HCT116 (cell line): ENCODE measurements around the gene DENND2A. TPM values are rescaled to one million over a fixed set of nuclear protein-coding genes. Genes with fewer than 3 reads are reported as not detected.

Experiments used
- ATAC-seq: fragments of 200-7000 bp; cut with Tn5 transposase; 2 replicates; pipeline ENCODE4 v1.9.1; 2020; ENCODE audit warnings: mild to moderate bottlenecking, moderate library complexity
- BruUV-seq: library from RNA; stranded (reverse); fragments of 400-500 nt; replicated peaks from 2 replicates; lab custom pipeline; 2021; lab: Mats Ljungman, UMichigan
- CTCF ChIA-PET: fragments of 300-600 bp; sonication (Branson Sonifier 250); formaldehyde crosslinking; loops from one replicate; lab custom pipeline; 2021; ENCODE audit warnings: antibody characterized with exemption; lab: Charles Lee
- POLR2A ChIA-PET: fragments of 300-600, 350-600 bp; sonication (Branson Sonifier 250); formaldehyde crosslinking; loops from one replicate; lab custom pipeline; 2021; ENCODE audit warnings: antibody characterized with exemption; lab: Charles Lee
- RAD21 ChIA-PET, 2 experiments: fragments of 300-600 bp; sonication (Branson Sonifier 250); formaldehyde crosslinking; loops; one replicate each; lab custom pipeline; 2023; ENCODE audit warnings: low total read pairs in 2 of 2; ENCODE audit not compliant: uncharacterized antibody in 2 of 2, unreplicated experiment in 2 of 2, low non-redundant PET in 1 of 2; lab: Charles Lee
- DNase-seq: peaks from one replicate; pipeline ENCODE4 v3.0.0-alpha.2; 2010; ENCODE audit warnings: low read depth, low spot score
- H2AFZ ChIP-seq: fragments of 200-600 bp; shearing (Covaris generic), sonication (generic); 2 replicates; pipeline ENCODE4 v1.6.1; 2017; ENCODE audit warnings: low read depth, mixed run types, mixed read lengths, antibody characterized with exemption, low read length; ENCODE audit not compliant: poor library complexity, severe bottlenecking
- H3K27ac ChIP-seq: 2 replicates; pipeline ENCODE4 v1.5.1; 2012; ENCODE audit warnings: low read depth, low read length
- H3K27me3 ChIP-seq: fragments of 200-600 bp; sonication (generic); 2 replicates; pipeline ENCODE4 v1.6.1; 2016; ENCODE audit warnings: mixed run types, low read length, mixed read lengths; ENCODE audit not compliant: insufficient read depth
- H3K36me3 ChIP-seq, 2 experiments: fragments of 200-500 bp in 1 of 2; fragments of 200-600 bp in 1 of 2; sonication (Bioruptor generic) in 1 of 2; sonication (generic) in 1 of 2; 2 replicates each; pipeline versions ENCODE4 v1.5.1 to v1.6.1; 2014 to 2016; ENCODE audit warnings: low read length in 2 of 2, inconsistent platforms in 1 of 2, mixed read lengths in 1 of 2, mixed run types in 1 of 2; ENCODE audit not compliant: insufficient read depth in 2 of 2, control insufficient read depth in 1 of 2
- H3K4me1 ChIP-seq, 2 experiments: fragments of 200-600 bp in 1 of 2; sonication (generic) in 1 of 2; 2 replicates each; pipeline versions ENCODE4 v1.5.1 to v1.6.1; 2012 to 2017; ENCODE audit warnings: low read length in 2 of 2, inconsistent platforms in 1 of 2, mild to moderate bottlenecking in 1 of 2, mixed read lengths in 1 of 2, mixed run types in 1 of 2, moderate library complexity in 1 of 2; ENCODE audit not compliant: insufficient read depth in 2 of 2, control insufficient read depth in 1 of 2
- H3K4me2 ChIP-seq: fragments of 200-600 bp; sonication (generic); 2 replicates; pipeline ENCODE4 v1.6.1; 2017; ENCODE audit warnings: mixed run types, low read length, mixed read lengths
- H3K4me3 ChIP-seq, 2 experiments: fragments of 200-600 bp in 1 of 2; sonication (generic) in 1 of 2; replicated peaks in 1 of 2; 2 replicates each; pipeline ENCODE4 v1.5.1; 2011 to 2016; ENCODE audit warnings: low read length in 2 of 2, control low read depth in 1 of 2, low read depth in 1 of 2, mild to moderate bottlenecking in 1 of 2, mixed read lengths in 1 of 2, mixed run types in 1 of 2
- H3K79me2 ChIP-seq: fragments of 200-600 bp; sonication (generic); 2 replicates; pipeline ENCODE4 v1.6.1; 2017; ENCODE audit warnings: mild to moderate bottlenecking, mixed run types, low read length, moderate library complexity, mixed read lengths; ENCODE audit not compliant: insufficient read depth
- H3K9ac ChIP-seq: fragments of 200-600 bp; sonication (generic); 2 replicates; pipeline ENCODE4 v1.6.1; 2016; ENCODE audit warnings: low read length, mixed read lengths
- H3K9me2 ChIP-seq: fragments of 200-600 bp; sonication (generic), shearing (Covaris generic); 2 replicates; pipeline ENCODE4 v1.6.1; 2017; ENCODE audit warnings: mixed run types, mild to moderate bottlenecking, moderate library complexity; ENCODE audit not compliant: insufficient read depth
- H3K9me3 ChIP-seq, 2 experiments: fragments of 200-500 bp in 1 of 2; fragments of 200-600 bp in 1 of 2; sonication (Bioruptor generic) in 1 of 2; sonication (generic) in 1 of 2; 2 replicates each; pipeline ENCODE4 v1.6.1; 2014 to 2017; ENCODE audit warnings: low read length in 2 of 2, mixed read lengths in 2 of 2, inconsistent platforms in 1 of 2, low read depth in 1 of 2, mild to moderate bottlenecking in 1 of 2, mixed run types in 1 of 2, moderate library complexity in 1 of 2; ENCODE audit not compliant: control insufficient read depth in 1 of 2, insufficient read depth in 1 of 2
- H4K20me1 ChIP-seq: fragments of 200-600 bp; sonication (generic), shearing (Covaris generic); 2 replicates; pipeline ENCODE4 v1.6.1; 2017; ENCODE audit warnings: mixed run types, mild to moderate bottlenecking, moderate library complexity; ENCODE audit not compliant: insufficient read depth
- CTCF ChIP-seq, 3 experiments: fragments of 200-600 bp in 1 of 3; sonication (generic) in 1 of 3; IDR thresholded peaks in 2 of 3; conservative IDR thresholded peaks in 1 of 3; 2 replicates each; pipeline ENCODE4 v1.5.1; 2012 to 2017; ENCODE audit warnings: low read depth in 2 of 3, low read length in 2 of 3, antibody characterized with exemption in 1 of 3, borderline replicate concordance in 1 of 3, control low read depth in 1 of 3, mild to moderate bottlenecking in 1 of 3, mixed read lengths in 1 of 3, mixed run types in 1 of 3, moderate library complexity in 1 of 3; ENCODE audit not compliant: insufficient read depth in 1 of 3
- EGR1 ChIP-seq: IDR thresholded peaks from 2 replicates; pipeline ENCODE4 v1.6.1; 2012; ENCODE audit warnings: low read depth
- EZH2 ChIP-seq: fragments of 200-600 bp; sonication (generic); IDR thresholded peaks from 2 replicates; pipeline ENCODE4 v1.6.1; 2017; ENCODE audit warnings: antibody characterized with exemption, mixed run types
- EZH2phosphoT487 ChIP-seq: fragments of 200-600 bp; IDR thresholded peaks from 2 replicates; pipeline ENCODE4 v1.6.1; 2018; ENCODE audit warnings: antibody characterized with exemption, borderline replicate concordance
- FOSL1 ChIP-seq: IDR thresholded peaks from 2 replicates; pipeline ENCODE4 v1.6.1; 2012; ENCODE audit warnings: low read depth
- JUND ChIP-seq: IDR thresholded peaks from 2 replicates; pipeline ENCODE4 v1.6.1; 2012
- MAX ChIP-seq: IDR thresholded peaks from 2 replicates; pipeline ENCODE4 v1.6.1; 2012
- POLR2AphosphoS5 ChIP-seq: IDR thresholded peaks from 2 replicates; pipeline ENCODE4 v1.6.1; 2011; ENCODE audit warnings: mild to moderate bottlenecking, low read depth, low read length, moderate library complexity
- SP1 ChIP-seq: IDR thresholded peaks from 2 replicates; pipeline ENCODE4 v1.6.1; 2012; ENCODE audit warnings: low read depth
- SRF ChIP-seq: IDR thresholded peaks from 2 replicates; pipeline ENCODE4 v1.6.1; 2012; ENCODE audit warnings: low read depth
- TCF7L2 ChIP-seq: IDR thresholded peaks from 2 replicates; pipeline ENCODE4 v1.7.0; 2011; ENCODE audit warnings: borderline replicate concordance, inconsistent platforms; ENCODE audit not compliant: insufficient read depth, insufficient read length; ENCODE audit errors: extremely low read depth
- YY1 ChIP-seq: IDR thresholded peaks from 2 replicates; pipeline ENCODE4 v1.6.1; 2011; ENCODE audit warnings: low read length, low read depth, moderate library complexity, mild to moderate bottlenecking; ENCODE audit not compliant: insufficient replicate concordance; ENCODE audit errors: extremely low read depth
- ZNF274 ChIP-seq: fragments of 200-500 bp; sonication (Bioruptor generic); IDR thresholded peaks from 2 replicates; pipeline ENCODE4 v1.6.1; 2014; ENCODE audit warnings: mild to moderate bottlenecking, low read depth, low read length, inconsistent platforms
- intact Hi-C: fragments of 100-400 bp; cut with micrococcal nuclease; formaldehyde crosslinking; loops from 2 replicates; pipeline ENCODE4 v1.10.0; 2022
- total RNA-seq: library from RNA; stranded (reverse); gene quantifications from one replicate; pipeline ENCODE4 v1.2.1, GENCODE V29; 2021; ENCODE audit not compliant: unreplicated experiment
- TF ChIP-seq, protein P1 (sequence below): IDR thresholded peaks from 2 replicates; pipeline ENCODE4 v1.6.1; 2011; ENCODE audit warnings: mild to moderate bottlenecking, low read length, moderate library complexity; ENCODE audit not compliant: insufficient replicate concordance; ENCODE audit errors: extremely low read depth

DENND2A gene
- total RNA-seq, 1 experiment from 2014 or later: 0.12 TPM

- Histone ChIP-seq H3K36me3 (no peaks in the 10 kb centered on the region), H3K4me1 (peaks cover 0 to 3% of the 10 kb centered on the region in 2 experiments; a peak in 1 of 4 replicates), H3K9ac (no peak overlapping the region), H3K27me3 (no peaks in the 10 kb centered on the region), H3K79me2 (no peaks in the 10 kb centered on the region), H3K27ac (no peak overlapping the region), H3K4me3 (no peak overlapping the region), H3K4me2 (no peak overlapping the region), H3K9me3 (no peaks in the 10 kb centered on the region), H3K9me2 (no peaks in the 10 kb centered on the region), H2AFZ (no peak overlapping the region), H4K20me1 (no peaks in the 10 kb centered on the region)
- ChIA-PET CTCF (no interaction called here), RAD21 (no interaction called here), POLR2A (interaction anchor here (0.6 kb wide), 1 partner anchor 123 kb away, joined by 3 read pairs; no protein-coding TSS in a partner anchor)
- BruUV-seq: no TSS peak
- no peak for TF ChIP-seq JUND
- TF ChIP-seq POLR2AphosphoS5: no peak
- no peak for TF ChIP-seq TCF7L2
- no peak for TF ChIP-seq SRF
- TF ChIP-seq EZH2: no peak
- no peak for TF ChIP-seq CTCF (IDR thresholded peaks at IDR 0.05 in 2 of 3, conservative IDR thresholded peaks at IDR 0.05 in 1 of 3; ENCODE audit: borderline replicate concordance in 1 of 3, insufficient read depth in 1 of 3, low read depth in 2 of 3, low read length in 2 of 3)
- TF ChIP-seq YY1: no peak
- TF ChIP-seq FOSL1: no peak
- TF ChIP-seq, protein P1, sequence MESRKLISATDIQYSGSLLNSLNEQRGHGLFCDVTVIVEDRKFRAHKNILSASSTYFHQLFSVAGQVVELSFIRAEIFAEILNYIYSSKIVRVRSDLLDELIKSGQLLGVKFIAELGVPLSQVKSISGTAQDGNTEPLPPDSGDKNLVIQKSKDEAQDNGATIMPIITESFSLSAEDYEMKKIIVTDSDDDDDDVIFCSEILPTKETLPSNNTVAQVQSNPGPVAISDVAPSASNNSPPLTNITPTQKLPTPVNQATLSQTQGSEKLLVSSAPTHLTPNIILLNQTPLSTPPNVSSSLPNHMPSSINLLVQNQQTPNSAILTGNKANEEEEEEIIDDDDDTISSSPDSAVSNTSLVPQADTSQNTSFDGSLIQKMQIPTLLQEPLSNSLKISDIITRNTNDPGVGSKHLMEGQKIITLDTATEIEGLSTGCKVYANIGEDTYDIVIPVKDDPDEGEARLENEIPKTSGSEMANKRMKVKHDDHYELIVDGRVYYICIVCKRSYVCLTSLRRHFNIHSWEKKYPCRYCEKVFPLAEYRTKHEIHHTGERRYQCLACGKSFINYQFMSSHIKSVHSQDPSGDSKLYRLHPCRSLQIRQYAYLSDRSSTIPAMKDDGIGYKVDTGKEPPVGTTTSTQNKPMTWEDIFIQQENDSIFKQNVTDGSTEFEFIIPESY: no peak
- TF ChIP-seq EGR1: no peak
- TF ChIP-seq MAX: no peak
- TF ChIP-seq ZNF274: no peak
- TF ChIP-seq SP1: no peak
- no peak for TF ChIP-seq EZH2phosphoT487
- ATAC-seq (no peak), DNase-seq (no peak)
- intact Hi-C loops: no loop called here
Observed at GRCh38 chr7:140592964-140593671, 47.5 kb downstream of the DENND2A start.
